DMS53 (cell line): Measurements from ENCODE around the gene PIK3CD.
"Not testable (repeated sequence)": the region's sequence is repeated elsewhere in the genome, so short reads cannot be mapped to it uniquely, and the experiment has no call there.

Experiments used
- DNase-seq: peaks from one replicate; lab custom pipeline; 2025; lab: John Stamatoyannopoulos, UW

The PIK3CD gene

GRCh38 chr1:9736241-9736640 lies 84.7 kb downstream of the PIK3CD start:
- no peak for DNase-seq

GRCh38 chr1:9737057-9737456 lies 85.5 kb downstream of the PIK3CD start:
- no peak for DNase-seq

GRCh38 chr1:9737671-9738070 lies 86.1 kb downstream of the PIK3CD start:
- DNase-seq = no peak

GRCh38 chr1:9744106-9744799 lies 92.7 kb downstream of the PIK3CD start:
- no peak for DNase-seq

GRCh38 chr1:9746211-9746610 lies 94.7 kb downstream of the PIK3CD start:
- DNase-seq = no peak

GRCh38 chr1:9746651-9747050 lies 95.1 kb downstream of the PIK3CD start:
- no peak for DNase-seq

GRCh38 chr1:9748391-9748790 lies 96.9 kb downstream of the PIK3CD start:
- DNase-seq = not testable (repeated sequence)

- DNase-seq = no peak
Observed at GRCh38 chr1:9749361-9749760, 97.8 kb downstream of the PIK3CD start.

- DNase-seq = no peak
Observed at GRCh38 chr1:9751971-9752370, 100.4 kb downstream of the PIK3CD start.

GRCh38 chr1:9753121-9753531 lies 101.6 kb downstream of the PIK3CD start:
- DNase-seq = no peak

GRCh38 chr1:9755441-9755995 lies 104.0 kb downstream of the PIK3CD start:
- DNase-seq = no peak

- DNase-seq = no peak
Observed at GRCh38 chr1:9758559-9759121, 107.1 kb downstream of the PIK3CD start.

- no peak for DNase-seq
Observed at GRCh38 chr1:9759939-9760338, 108.4 kb downstream of the PIK3CD start.

GRCh38 chr1:9760824-9761223 lies 109.3 kb downstream of the PIK3CD start:
- no peak for DNase-seq

- DNase-seq = no peak
Observed at GRCh38 chr1:9761855-9762254, 110.3 kb downstream of the PIK3CD start.

GRCh38 chr1:9762446-9762845 lies 110.9 kb downstream of the PIK3CD start:
- not testable (repeated sequence) for DNase-seq

GRCh38 chr1:9763914-9764313 lies 112.4 kb downstream of the PIK3CD start:
- no peak for DNase-seq

GRCh38 chr1:9764550-9764949 lies 113.0 kb downstream of the PIK3CD start:
- DNase-seq = no peak

GRCh38 chr1:9766759-9767442 lies 115.4 kb downstream of the PIK3CD start:
- no peak for DNase-seq

- DNase-seq = peak; percentile 49
Observed at GRCh38 chr1:9767964-9768668, 116.6 kb downstream of the PIK3CD start.

- no peak for DNase-seq
Observed at GRCh38 chr1:9768983-9769382, 117.5 kb downstream of the PIK3CD start.

GRCh38 chr1:9770298-9770697 lies 118.8 kb downstream of the PIK3CD start:
- DNase-seq = no peak
